H1 (cell line): ENCODE results near the gene ZFYVE19. TPM values are rescaled to one million over a fixed set of nuclear protein-coding genes. Genes with fewer than 3 reads are reported as not detected.

Source experiments
- CTCF ChIA-PET: fragments of 300-600 bp; sonication (Branson Sonifier 250); formaldehyde crosslinking; loops from one replicate; lab custom pipeline; 2021; ENCODE audit not compliant: partially characterized antibody; lab: Charles Lee
- POLR2A ChIA-PET: fragments of 300-600 bp; sonication (Branson Sonifier 250); formaldehyde crosslinking; loops from one replicate; lab custom pipeline; 2021; ENCODE audit warnings: inconsistent platforms; ENCODE audit not compliant: partially characterized antibody; lab: Charles Lee
- DNase-seq, 2 experiments: peaks; one replicate each; pipeline versions ENCODE4 v3.0.0 to v3.0.0-alpha.2; 2010 to 2022; ENCODE audit warnings: low spot score in 2 of 2, low read depth in 1 of 2, mixed read lengths in 1 of 2
- FAIRE-seq: peaks from 2 replicates; lab custom pipeline; 2011; peaks lifted over from hg19 to GRCh38; lab: Jason Lieb, UNC
- H2AFZ ChIP-seq: 2 replicates; pipeline ENCODE4 v1.8.1; 2012; ENCODE audit warnings: low read length, inconsistent platforms
- H2AK5ac ChIP-seq: 2 replicates; pipeline ENCODE4 v1.6.1; 2013; ENCODE audit warnings: low read depth, low read length
- H2BK120ac ChIP-seq: replicated peaks from 2 replicates; pipeline ENCODE3; 2013; ENCODE audit warnings: low read depth, low read length, inconsistent platforms
- H2BK12ac ChIP-seq: 2 replicates; pipeline ENCODE4 v1.6.1; 2013; ENCODE audit warnings: low read depth, low read length
- H2BK15ac ChIP-seq: 2 replicates; pipeline ENCODE4 v1.6.1; 2013; ENCODE audit warnings: low read length
- H2BK20ac ChIP-seq: 2 replicates; pipeline ENCODE4 v1.6.1; 2013; ENCODE audit warnings: low read length
- H2BK5ac ChIP-seq: 2 replicates; pipeline ENCODE4 v1.6.1; 2013; ENCODE audit warnings: low read depth, low read length
- H3K14ac ChIP-seq: 2 replicates; pipeline ENCODE4 v1.6.1; 2013; ENCODE audit warnings: inconsistent platforms; ENCODE audit not compliant: insufficient read length
- H3K18ac ChIP-seq: 2 replicates; pipeline ENCODE4 v1.6.1; 2013; ENCODE audit warnings: low read length; ENCODE audit errors: extremely low read depth
- H3K23ac ChIP-seq: 2 replicates; pipeline ENCODE4 v1.6.1; 2013; ENCODE audit warnings: inconsistent platforms; ENCODE audit not compliant: insufficient read length
- H3K23me2 ChIP-seq: 2 replicates; pipeline ENCODE4 v1.6.1; 2013; ENCODE audit warnings: low read depth, low read length
- H3K27ac ChIP-seq: 2 replicates; pipeline ENCODE4 v1.6.1; 2011; ENCODE audit warnings: low read depth, low read length, inconsistent platforms
- H3K27me3 ChIP-seq, 4 experiments: replicated peaks in 1 of 4; 1 replicate in 1 of 4; 2 replicates in 3 of 4; pipeline versions ENCODE4 v1.6.1 to v1.8.1; 2011 to 2013; ENCODE audit warnings: low read length in 3 of 4, mild to moderate bottlenecking in 3 of 4, inconsistent platforms in 2 of 4, mixed read lengths in 2 of 4, moderate library complexity in 1 of 4; ENCODE audit not compliant: control insufficient read depth in 3 of 4, insufficient read depth in 3 of 4; ENCODE audit errors: extremely low read depth in 1 of 4
- H3K36me3 ChIP-seq, 4 experiments: 2 replicates each; pipeline versions ENCODE4 v1.6.1 to v1.8.1; 2011 to 2013; ENCODE audit warnings: mild to moderate bottlenecking in 4 of 4, low read length in 3 of 4, moderate library complexity in 2 of 4, control low read depth in 1 of 4, inconsistent platforms in 1 of 4; ENCODE audit not compliant: insufficient read depth in 4 of 4, control insufficient read depth in 2 of 4
- H3K4ac ChIP-seq: replicated peaks from 2 replicates; pipeline ENCODE3; 2013; ENCODE audit warnings: low read length, low read depth, mixed read lengths, inconsistent platforms; ENCODE audit not compliant: insufficient read length
- H3K4me1 ChIP-seq, 4 experiments: replicated peaks in 1 of 4; 1 replicate in 1 of 4; 2 replicates in 3 of 4; pipeline versions ENCODE4 v1.6.1 to v1.8.1; 2011 to 2013; ENCODE audit warnings: low read length in 3 of 4, inconsistent platforms in 2 of 4, mixed read lengths in 1 of 4; ENCODE audit not compliant: insufficient read depth in 4 of 4, control insufficient read depth in 3 of 4
- H3K4me2 ChIP-seq, 2 experiments: 2 replicates each; pipeline versions ENCODE4 v1.6.1 to v1.8.1; 2011 to 2013; ENCODE audit warnings: low read depth in 2 of 2, low read length in 2 of 2, control low read depth in 1 of 2, inconsistent platforms in 1 of 2, mild to moderate bottlenecking in 1 of 2; ENCODE audit not compliant: insufficient read depth in 1 of 2
- H3K4me3 ChIP-seq, 4 experiments: fragments of 200-600, 300-600 bp in 1 of 4; sonication (generic), shearing (Covaris generic), sonication (Bioruptor Twin) in 1 of 4; 2 replicates each; pipeline versions ENCODE4 v1.5.1 to v1.8.1; 2011 to 2016; ENCODE audit warnings: low read length in 4 of 4, low read depth in 3 of 4, control low read depth in 2 of 4, inconsistent platforms in 2 of 4, mild to moderate bottlenecking in 2 of 4, mixed read lengths in 1 of 4, moderate library complexity in 1 of 4; ENCODE audit not compliant: insufficient read depth in 2 of 4; ENCODE audit errors: extremely low read depth in 1 of 4
- H3K56ac ChIP-seq: replicated peaks from 2 replicates; pipeline ENCODE3; 2013; ENCODE audit warnings: low read depth, mild to moderate bottlenecking, mixed read lengths, low read length, inconsistent platforms; ENCODE audit not compliant: insufficient read length
- H3K79me1 ChIP-seq: 2 replicates; pipeline ENCODE4 v1.6.1; 2013; ENCODE audit warnings: low read depth, low read length, control low read depth
- H3K79me2 ChIP-seq, 2 experiments: 2 replicates each; pipeline versions ENCODE4 v1.6.1 to v1.8.1; 2012 to 2013; ENCODE audit warnings: low read length in 2 of 2, mild to moderate bottlenecking in 2 of 2, inconsistent platforms in 1 of 2; ENCODE audit not compliant: insufficient read depth in 2 of 2, control insufficient read depth in 1 of 2
- H3K9ac ChIP-seq, 4 experiments: replicated peaks in 1 of 4; 1 replicate in 1 of 4; 2 replicates in 3 of 4; pipeline versions ENCODE4 v1.6.1 to v1.8.1; 2011 to 2013; ENCODE audit warnings: low read depth in 3 of 4, low read length in 3 of 4, control low read depth in 2 of 4, mild to moderate bottlenecking in 2 of 4, moderate library complexity in 2 of 4, inconsistent platforms in 1 of 4; ENCODE audit errors: extremely low read depth in 1 of 4
- H3K9me3 ChIP-seq, 2 experiments: 2 replicates each; pipeline versions ENCODE4 v1.6.1 to v1.8.1; 2012 to 2013; ENCODE audit warnings: mild to moderate bottlenecking in 2 of 2, moderate library complexity in 2 of 2, control low read depth in 1 of 2, inconsistent platforms in 1 of 2, low read depth in 1 of 2, low read length in 1 of 2, mixed read lengths in 1 of 2; ENCODE audit not compliant: insufficient read depth in 2 of 2
- H4K20me1 ChIP-seq, 2 experiments: replicated peaks in 1 of 2; 2 replicates each; pipeline versions ENCODE3 to v1.8.1; 2011 to 2013; ENCODE audit warnings: inconsistent platforms in 2 of 2, low read length in 2 of 2, mild to moderate bottlenecking in 1 of 2; ENCODE audit not compliant: insufficient read depth in 2 of 2, control insufficient read depth in 1 of 2
- H4K5ac ChIP-seq: 2 replicates; pipeline ENCODE4 v1.6.1; 2013; ENCODE audit warnings: low read length, low read depth, mixed read lengths, inconsistent platforms; ENCODE audit not compliant: insufficient read length
- H4K8ac ChIP-seq: 2 replicates; pipeline ENCODE4 v1.8.0; 2013; ENCODE audit warnings: mild to moderate bottlenecking, moderate library complexity, low read length, inconsistent platforms; ENCODE audit not compliant: insufficient read depth; ENCODE audit errors: extremely low read depth
- H4K91ac ChIP-seq: replicated peaks from 2 replicates; pipeline ENCODE3; 2013; ENCODE audit warnings: low read length, mixed read lengths, inconsistent platforms; ENCODE audit not compliant: insufficient read length
- BCL11A ChIP-seq, 2 experiments: IDR thresholded peaks; one replicate each; pipeline ENCODE4 v1.6.1; 2011; ENCODE audit warnings: low read depth in 2 of 2, low read length in 2 of 2, mild to moderate bottlenecking in 2 of 2
- KDM5A ChIP-seq: fragments of 200-600 bp; IDR thresholded peaks from 2 replicates; pipeline ENCODE4 v1.7.1; 2012; ENCODE audit warnings: mild to moderate bottlenecking, low read length, inconsistent platforms, mixed read lengths
- RNF2 ChIP-seq: fragments of 200-900, 300-1000 bp; sonication (generic); IDR thresholded peaks from 2 replicates; pipeline ENCODE4 v1.7.1; 2016; ENCODE audit warnings: borderline replicate concordance, low read depth, mild to moderate bottlenecking, antibody characterized with exemption, low read length; ENCODE audit not compliant: poor library complexity, severe bottlenecking; ENCODE audit errors: missing control alignments
- SP1 ChIP-seq: IDR thresholded peaks from 2 replicates; pipeline ENCODE4 v1.6.1; 2011; ENCODE audit warnings: low read depth, low read length
- SP2 ChIP-seq: IDR thresholded peaks from 2 replicates; pipeline ENCODE4 v1.6.1; 2012; ENCODE audit warnings: mild to moderate bottlenecking, low read length, inconsistent platforms
- TBP ChIP-seq: IDR thresholded peaks from 2 replicates; pipeline ENCODE4 v1.6.1; 2011; ENCODE audit warnings: low read depth, low read length, improper control_type of control experiment
- TCF12 ChIP-seq: IDR thresholded peaks from 2 replicates; pipeline ENCODE4 v1.6.1; 2011; ENCODE audit warnings: low read depth, mild to moderate bottlenecking, low read length
- TEAD4 ChIP-seq: IDR thresholded peaks from 2 replicates; pipeline ENCODE4 v1.6.1; 2012; ENCODE audit warnings: low read depth, low read length, inconsistent platforms, mixed read lengths
- WGBS, 2 experiments: shearing (Covaris generic) in 1 of 2; methylation state at CpG; one replicate each; pipeline versions ENCODE4 v1.1.6 to v1.1.7; 2013 to 2015; ENCODE audit warnings: low lambda C conversion rate in 2 of 2, mixed read lengths in 2 of 2, inconsistent platforms in 1 of 2, low coverage in 1 of 2, missing lambda C conversion rate in 1 of 2; ENCODE audit not compliant: insufficient replicate concordance in 2 of 2, insufficient coverage in 1 of 2, insufficient read length in 1 of 2; ENCODE audit errors: extremely low coverage in 1 of 2, missing lambda C conversion rate in 1 of 2; 5-methylcytosine and 5-hydroxymethylcytosine counted together
- polyA plus RNA-seq, 7 experiments: library from polyadenylated mRNA; depleted of rRNA in 3 of 7; stranded (reverse) in 5 of 7; unstranded in 2 of 7; fragments of >200 nt in 5 of 7; fragments of 200-250 nt in 2 of 7; gene quantifications; 1 replicate in 5 of 7; 2 replicates in 1 of 7; 4 replicates in 1 of 7; pipeline versions ENCODE4 v1.2.1 to v1.2.3, GENCODE V29; 2011 to 2013; ENCODE audit warnings: missing spikeins in 2 of 7, mixed read lengths in 2 of 7
- total RNA-seq: library from RNA; stranded (reverse); fragmentation: NEBNext Ultra II Directional; extraction: Animal tissue kit (Norgen Biotek cat#: 25700); gene quantifications from 2 replicates; pipeline ENCODE4 v1.2.1, GENCODE V29; 2021

Gene ZFYVE19
- total and polyA plus RNA-seq, 2 of the 8 experiments (the other 6 are each of a cell fraction or from before 2014, with no cell fraction given) = 11.2 to 21.8 TPM

GRCh38 chr15:40770147-40770721, 36.7 kb upstream of the ZFYVE19 start:
- Histone ChIP-seq H3K27ac (no peak overlapping the region), H3K14ac (no peak overlapping the region), H3K56ac (no peak overlapping the region), H3K27me3 (no peaks in the 10 kb centered on the region), H3K9me3 (no peaks in the 10 kb centered on the region), H3K23ac (no peak overlapping the region), H3K9ac (no peak overlapping the region), H2BK15ac (no peak overlapping the region), H3K79me1 (no peaks in the 10 kb centered on the region; the same call in 1 of the 2 replicates), H4K20me1 (peaks cover 0 to 2% of the 10 kb centered on the region in 2 experiments), H2BK120ac (no peak overlapping the region), H4K91ac (no peak overlapping the region), H3K4me3 (no peak overlapping the region), H3K79me2 (no peaks in the 10 kb centered on the region), H2AFZ (no peak overlapping the region), H2BK20ac (no peak overlapping the region), H2AK5ac (no peak overlapping the region), H3K36me3 (peaks cover 0 to 14% (median 3%) of the 10 kb centered on the region in 4 experiments; a peak in 2 of 8 replicates), H4K8ac (no peak overlapping the region), H3K4me1 (peaks cover 0 to 22% (median 12%) of the 10 kb centered on the region in 4 experiments; a peak in 6 of 7 replicates), H3K18ac (no peak overlapping the region), H2BK12ac (no peak overlapping the region), H4K5ac (no peak overlapping the region), H3K4me2 (no peak overlapping the region), H3K4ac (no peak overlapping the region), H2BK5ac (no peak overlapping the region), H3K23me2 (no peaks in the 10 kb centered on the region)
- WGBS, 2 experiments = 96% methylated on average over 17 of the region's 17 CpGs; no CpG with 5 or more reads in 1 of the 2 experiments
- CTCF ChIA-PET = interaction anchor here (0.6 to 15.3 kb wide), 10 partner anchors 13 to 250 kb away, joined by 3 to 184 read pairs (median 4); partner anchors contain the start of gene VPS18
- FAIRE-seq (no peak), DNase-seq (no peak)
- POLR2A ChIA-PET = interaction anchor here (1.1 to 2.7 kb wide), 4 partner anchors 12 to 320 kb away, joined by 3 to 11 read pairs (median 5); no protein-coding TSS in a partner anchor
- no peak for TF ChIP-seq SP1
- TF ChIP-seq KDM5A = no peak
- TF ChIP-seq SP2 = no peak
- TF ChIP-seq BCL11A (IDR thresholded peaks at IDR 0.05; ENCODE audit: low read depth in 2 of 2, low read length in 2 of 2) = no peak
- TF ChIP-seq TBP = no peak
- TF ChIP-seq TEAD4 = no peak
- no peak for TF ChIP-seq TCF12
- no peak for TF ChIP-seq RNF2
